ENCODE data around the gene SLCO4A1.
"Not testable (repeated sequence)": the region's sequence is repeated elsewhere in the genome, so short reads cannot be mapped to it uniquely, and the experiment has no call there.

Gene SLCO4A1

DNA sequence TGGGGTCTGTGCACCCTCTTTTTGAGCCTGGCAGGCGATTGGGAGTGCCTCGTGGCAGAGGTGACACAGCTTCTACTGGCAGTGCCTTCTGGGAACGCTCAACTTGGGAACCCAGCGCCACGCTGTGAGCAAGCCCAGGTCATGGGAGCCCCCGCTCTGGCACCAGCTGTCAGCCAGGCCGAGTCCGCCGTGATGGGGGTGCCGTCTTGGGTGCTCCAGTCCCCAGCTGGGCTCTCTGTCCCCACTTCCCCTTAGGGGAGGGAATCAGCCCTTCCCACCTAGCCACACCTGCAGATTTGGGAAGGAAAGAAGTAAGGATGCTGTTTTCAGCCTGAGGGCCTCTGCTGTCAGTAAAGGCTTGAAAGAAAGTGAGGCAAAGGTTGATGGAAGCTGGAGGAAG lies 35.4 kb downstream of the SLCO4A1 start:
- no peak for TF ChIP-seq CTCF (IDR thresholded peaks at IDR 0.05; ENCODE audit: borderline replicate concordance, insufficient read depth, low read depth, low read length)
- no peak overlapping the region for H3K4me3 ChIP-seq (ENCODE audit: low read depth, low read length)

DNA sequence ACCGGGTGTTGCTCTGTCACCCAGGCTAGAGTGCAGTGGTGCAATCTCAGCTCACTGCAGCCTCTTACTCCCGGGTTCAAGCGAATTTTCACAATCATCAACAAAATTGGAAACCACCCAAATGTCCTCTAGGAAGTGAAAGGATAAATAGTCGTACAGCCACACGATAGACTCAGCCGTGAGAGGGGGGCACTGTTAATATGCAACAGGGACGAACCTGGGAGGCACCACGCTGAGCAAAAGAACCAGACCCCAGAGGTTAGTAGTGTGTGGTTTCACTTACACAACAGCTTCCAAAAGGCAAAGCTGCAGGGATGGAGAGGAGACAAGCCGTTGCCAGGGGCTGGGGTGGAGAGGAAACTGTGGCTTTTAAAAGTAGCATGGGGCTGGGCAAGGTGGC lies 36.2 kb downstream of the SLCO4A1 start:
- no peak for TF ChIP-seq CTCF (IDR thresholded peaks at IDR 0.05; ENCODE audit: borderline replicate concordance, insufficient read depth, low read depth, low read length)
- no peak overlapping the region for H3K4me3 ChIP-seq (ENCODE audit: low read depth, low read length)

DNA sequence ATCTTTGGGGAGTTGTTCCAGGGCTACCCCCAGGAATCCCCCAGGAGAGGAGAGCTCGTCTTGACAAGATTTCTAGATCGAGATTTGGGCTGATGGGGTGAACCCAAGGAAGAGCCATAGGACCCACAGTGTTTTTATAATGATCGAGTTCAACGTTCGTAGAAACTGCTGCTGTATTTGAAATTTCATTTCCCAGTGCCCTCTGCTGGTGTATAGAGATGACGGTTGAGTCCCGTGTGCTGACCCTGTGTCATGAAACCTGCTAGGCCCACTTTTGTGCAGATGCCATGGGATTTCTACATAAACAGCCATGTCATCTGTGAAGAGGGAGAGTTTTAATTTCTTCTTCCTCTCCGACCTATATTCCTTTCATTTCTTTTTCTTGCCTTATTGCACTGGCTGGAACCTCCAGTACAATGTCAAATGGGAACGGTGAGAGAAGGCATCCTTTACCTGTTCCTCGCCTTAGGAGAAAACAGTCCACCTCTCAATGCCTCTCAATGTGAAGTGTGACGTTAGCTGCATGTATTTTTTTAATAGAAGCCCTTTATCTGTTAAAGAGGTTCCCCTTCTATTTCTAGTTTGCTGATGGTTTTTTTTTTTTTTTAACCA lies 37.8 kb downstream of the SLCO4A1 start:
- no peak for TF ChIP-seq CTCF (IDR thresholded peaks at IDR 0.05; ENCODE audit: borderline replicate concordance, insufficient read depth, low read depth, low read length)
- no peak overlapping the region for H3K4me3 ChIP-seq (ENCODE audit: low read depth, low read length)

- H3K4me3 ChIP-seq (ENCODE audit: low read depth, low read length), result no peak overlapping the region
These were observed 40.7 kb downstream of the SLCO4A1 start for GRCh38 chr20:62682912-62683517.

GRCh38 chr20:62683660-62684322 lies 41.5 kb downstream of the SLCO4A1 start:
- not testable (repeated sequence) for H3K4me3 ChIP-seq (ENCODE audit: low read depth, low read length)

More at GRCh38 chr20:62682912-62683517, 40.7 kb downstream of the SLCO4A1 start:
- TF ChIP-seq CTCF (IDR thresholded peaks at IDR 0.05; ENCODE audit: borderline replicate concordance, insufficient read depth, low read depth, low read length), result no peak

GRCh38 chr20:62684981-62685380 lies 42.7 kb downstream of the SLCO4A1 start:
- H3K4me3 ChIP-seq (ENCODE audit: low read depth, low read length), result no peak overlapping the region
- no peak for TF ChIP-seq CTCF (IDR thresholded peaks at IDR 0.05; ENCODE audit: borderline replicate concordance, insufficient read depth, low read depth, low read length)

DNA sequence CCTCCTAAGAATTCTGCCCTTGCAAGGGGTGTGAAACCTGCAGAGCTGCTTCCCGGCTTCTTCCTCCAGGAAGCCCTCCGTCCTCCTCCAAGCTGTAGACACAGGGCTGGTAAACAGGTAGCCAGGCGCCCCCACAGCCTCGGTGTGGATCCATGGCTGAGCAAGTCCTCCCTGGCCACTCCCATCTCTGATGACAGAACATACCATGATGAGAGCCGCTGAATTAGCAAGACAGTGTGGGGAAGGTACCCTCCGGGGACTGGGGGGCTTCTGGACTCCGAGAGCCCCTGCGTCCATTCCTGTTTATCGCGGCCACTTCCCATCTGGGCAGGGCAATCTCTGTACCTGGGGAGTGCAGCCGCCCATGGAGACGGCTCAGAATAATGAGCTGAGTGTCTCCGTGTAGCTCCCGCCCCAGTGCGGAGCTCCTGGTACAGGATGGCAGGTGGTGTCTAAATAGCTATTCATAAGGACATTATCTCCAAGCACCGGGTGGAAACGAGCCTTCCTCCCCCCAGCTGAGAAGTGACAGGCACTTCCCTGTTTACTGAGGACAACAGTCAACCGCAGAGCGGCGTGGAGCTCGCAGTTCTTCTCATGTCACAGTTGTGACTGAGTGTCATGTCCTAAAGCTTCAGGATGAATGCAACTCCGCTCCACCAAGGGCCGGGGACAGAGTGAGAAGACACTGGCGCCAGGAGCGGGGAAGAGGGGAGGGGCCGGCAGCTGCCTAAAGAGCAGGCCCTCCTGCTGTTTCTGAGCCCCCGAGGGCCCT lies 43.7 kb downstream of the SLCO4A1 start:
- TF ChIP-seq CTCF (IDR thresholded peaks at IDR 0.05; ENCODE audit: borderline replicate concordance, insufficient read depth, low read depth, low read length), result no peak
- H3K4me3 ChIP-seq (ENCODE audit: low read depth, low read length), result no peak overlapping the region

All from GM12875 (cell line).